Measurements from ENCODE around the gene TMEM231. TPM values are rescaled to one million over a fixed set of nuclear protein-coding genes. Genes with fewer than 3 reads are reported as not detected.
"Not testable (repeated sequence)": the region's sequence is repeated elsewhere in the genome, so short reads cannot be mapped to it uniquely, and the experiment has no call there.

The TMEM231 gene
- total RNA-seq, 1 donor from 2014 or later: 12.5 TPM

DNA sequence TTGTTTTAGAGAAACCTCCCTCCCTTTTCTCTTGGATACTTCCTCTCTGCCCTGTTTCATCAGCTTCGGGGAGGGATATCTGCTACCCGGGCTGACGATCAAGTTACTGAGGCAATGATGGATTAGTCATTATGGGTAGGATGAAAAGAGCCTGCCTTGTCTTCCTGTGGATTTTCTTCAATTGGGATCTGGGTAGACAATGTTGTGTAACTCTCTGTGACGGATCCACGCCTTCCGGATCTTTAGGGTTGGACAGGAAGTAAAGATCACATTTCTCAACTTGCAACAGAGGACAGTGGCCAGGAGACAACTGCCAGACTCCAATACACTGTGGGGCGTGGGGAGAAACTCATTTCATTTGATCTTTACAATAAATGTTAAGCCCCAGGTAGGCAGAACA lies 49.5 kb downstream of the TMEM231 start:
- H3K4me3 ChIP-seq (ENCODE audit: low read depth, low read length): no peak overlapping the region
- TF ChIP-seq, protein P1, sequence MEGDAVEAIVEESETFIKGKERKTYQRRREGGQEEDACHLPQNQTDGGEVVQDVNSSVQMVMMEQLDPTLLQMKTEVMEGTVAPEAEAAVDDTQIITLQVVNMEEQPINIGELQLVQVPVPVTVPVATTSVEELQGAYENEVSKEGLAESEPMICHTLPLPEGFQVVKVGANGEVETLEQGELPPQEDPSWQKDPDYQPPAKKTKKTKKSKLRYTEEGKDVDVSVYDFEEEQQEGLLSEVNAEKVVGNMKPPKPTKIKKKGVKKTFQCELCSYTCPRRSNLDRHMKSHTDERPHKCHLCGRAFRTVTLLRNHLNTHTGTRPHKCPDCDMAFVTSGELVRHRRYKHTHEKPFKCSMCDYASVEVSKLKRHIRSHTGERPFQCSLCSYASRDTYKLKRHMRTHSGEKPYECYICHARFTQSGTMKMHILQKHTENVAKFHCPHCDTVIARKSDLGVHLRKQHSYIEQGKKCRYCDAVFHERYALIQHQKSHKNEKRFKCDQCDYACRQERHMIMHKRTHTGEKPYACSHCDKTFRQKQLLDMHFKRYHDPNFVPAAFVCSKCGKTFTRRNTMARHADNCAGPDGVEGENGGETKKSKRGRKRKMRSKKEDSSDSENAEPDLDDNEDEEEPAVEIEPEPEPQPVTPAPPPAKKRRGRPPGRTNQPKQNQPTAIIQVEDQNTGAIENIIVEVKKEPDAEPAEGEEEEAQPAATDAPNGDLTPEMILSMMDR (conservative IDR thresholded peaks at IDR 0.05; ENCODE audit: low read depth, low read length): no peak
- peak; percentile 67 for DNase-seq (ENCODE audit: low read depth)

DNA sequence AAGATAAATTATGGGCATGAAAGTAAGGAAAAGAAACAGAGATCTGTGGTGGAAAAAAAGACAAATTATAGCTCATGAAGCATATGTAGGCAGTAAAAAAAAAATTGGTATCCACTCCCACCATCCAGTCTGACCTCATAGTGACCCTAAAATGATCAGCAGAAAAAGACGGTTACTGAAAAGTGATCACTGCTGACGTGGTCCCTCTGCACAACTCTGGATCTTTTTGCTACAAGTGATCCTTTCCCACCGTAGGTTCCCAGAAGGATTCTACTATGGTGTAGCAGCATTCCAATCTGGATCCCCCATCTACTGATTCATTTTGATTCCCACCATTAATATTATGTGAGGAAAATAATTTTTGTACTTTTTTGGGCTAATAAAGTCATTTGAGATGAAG lies 49.9 kb downstream of the TMEM231 start:
- TF ChIP-seq, protein P1 (conservative IDR thresholded peaks at IDR 0.05; ENCODE audit: low read depth, low read length): no peak
- no peak for DNase-seq (ENCODE audit: low read depth)
- no peak overlapping the region for H3K4me3 ChIP-seq (ENCODE audit: low read depth, low read length)

DNA sequence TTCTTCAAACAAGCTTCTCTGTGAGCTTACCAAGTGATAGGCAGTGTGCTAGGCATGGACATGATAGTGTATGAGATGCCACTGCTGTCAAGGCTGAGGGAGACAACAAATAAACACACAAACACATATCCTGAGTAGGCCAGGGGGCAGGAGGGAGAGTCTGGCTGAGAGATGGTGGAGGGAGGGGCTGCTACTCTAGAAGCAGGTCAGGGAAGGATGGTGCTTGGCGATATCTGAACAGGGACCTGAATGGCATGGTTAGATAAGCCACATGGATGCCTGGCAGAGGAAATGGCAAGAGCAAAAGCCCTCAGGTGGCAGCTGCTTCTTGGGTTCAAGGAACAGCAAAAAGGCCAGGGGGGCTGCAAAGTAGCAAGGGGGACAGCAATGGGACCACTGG lies 52.3 kb downstream of the TMEM231 start:
- DNase-seq (ENCODE audit: low read depth): no peak
- H3K4me3 ChIP-seq (ENCODE audit: low read depth, low read length): no peak overlapping the region
- TF ChIP-seq, protein P1 (conservative IDR thresholded peaks at IDR 0.05; ENCODE audit: low read depth, low read length): no peak

DNA sequence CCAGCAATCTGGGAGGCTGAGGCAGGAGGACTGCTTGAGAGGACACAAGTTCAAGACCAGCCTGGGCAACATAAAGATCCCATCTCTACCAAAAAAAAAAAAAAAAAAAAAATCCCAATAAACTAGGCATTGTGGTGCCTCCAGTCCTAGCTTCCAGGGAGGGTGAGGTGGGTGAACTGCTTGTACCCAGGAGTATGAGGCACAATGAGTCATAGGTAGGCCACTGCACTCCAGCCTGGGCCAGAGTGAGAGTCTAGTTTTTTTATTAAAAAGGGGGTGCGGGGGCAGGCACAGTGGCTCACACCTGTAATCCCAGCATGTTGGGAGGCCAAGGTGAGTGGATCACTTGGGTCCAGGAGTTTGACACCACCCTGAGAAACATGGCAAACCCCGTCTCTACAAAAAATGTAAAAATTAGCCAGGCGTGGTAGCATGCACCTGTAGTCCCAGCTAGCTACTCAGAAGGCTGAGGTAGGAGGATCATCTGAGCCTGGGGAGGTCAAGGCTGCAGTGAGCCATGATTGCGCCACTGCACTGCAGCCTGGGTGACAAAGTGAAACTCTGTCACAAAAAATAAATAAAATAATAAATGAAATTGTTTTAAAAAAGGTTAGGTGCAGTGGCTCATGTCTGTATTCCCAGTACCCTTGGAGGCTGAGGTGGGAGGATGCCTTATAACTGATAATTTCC lies 53.0 kb downstream of the TMEM231 start:
- H3K4me3 ChIP-seq (ENCODE audit: low read depth, low read length): no peak overlapping the region
- DNase-seq (ENCODE audit: low read depth): no peak
- TF ChIP-seq, protein P1 (conservative IDR thresholded peaks at IDR 0.05; ENCODE audit: low read depth, low read length): no peak

DNA sequence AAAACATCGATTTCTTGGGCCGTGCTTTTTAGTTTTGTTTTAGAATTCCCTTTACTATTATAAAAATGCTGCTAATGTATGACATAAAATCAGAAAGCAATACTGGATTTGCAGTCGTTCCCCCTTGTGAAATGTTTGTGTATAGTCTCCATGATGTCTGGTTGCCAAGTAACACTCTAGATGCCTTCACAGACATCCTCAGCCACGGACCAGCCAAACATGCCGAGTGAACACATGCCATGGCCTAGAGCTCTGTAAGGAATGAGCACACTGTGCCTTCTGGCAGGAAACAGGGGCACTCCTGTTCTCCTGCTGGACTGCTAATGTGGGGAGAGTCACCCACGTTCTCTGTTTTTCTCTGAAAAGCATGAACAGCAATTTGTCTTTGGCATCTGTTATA lies 54.2 kb downstream of the TMEM231 start:
- not testable (repeated sequence) for H3K4me3 ChIP-seq (ENCODE audit: low read depth, low read length); DNase-seq (ENCODE audit: low read depth)

DNA sequence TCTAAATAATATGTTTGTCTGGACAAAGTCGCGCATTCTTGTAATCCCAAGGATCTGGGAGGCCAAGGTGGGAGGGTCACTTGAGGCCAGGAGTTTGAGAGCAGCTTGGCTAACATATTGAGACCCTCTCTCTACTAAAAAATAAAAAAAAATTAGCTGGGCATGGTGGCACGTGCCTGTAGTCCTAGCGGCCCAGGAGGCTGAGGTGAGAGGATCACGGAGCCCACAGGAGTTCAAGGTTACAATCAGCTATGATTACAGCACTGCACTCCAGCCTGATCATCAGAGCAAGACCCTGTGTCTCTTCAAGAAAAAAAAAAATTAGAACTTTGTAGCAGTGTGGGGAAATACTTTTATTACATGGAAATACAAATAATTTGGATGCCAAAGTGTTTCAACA lies 54.7 kb downstream of the TMEM231 start:
- DNase-seq (ENCODE audit: low read depth): no peak
- no peak overlapping the region for H3K4me3 ChIP-seq (ENCODE audit: low read depth, low read length)
- TF ChIP-seq, protein P1 (conservative IDR thresholded peaks at IDR 0.05; ENCODE audit: low read depth, low read length): no peak

DNA sequence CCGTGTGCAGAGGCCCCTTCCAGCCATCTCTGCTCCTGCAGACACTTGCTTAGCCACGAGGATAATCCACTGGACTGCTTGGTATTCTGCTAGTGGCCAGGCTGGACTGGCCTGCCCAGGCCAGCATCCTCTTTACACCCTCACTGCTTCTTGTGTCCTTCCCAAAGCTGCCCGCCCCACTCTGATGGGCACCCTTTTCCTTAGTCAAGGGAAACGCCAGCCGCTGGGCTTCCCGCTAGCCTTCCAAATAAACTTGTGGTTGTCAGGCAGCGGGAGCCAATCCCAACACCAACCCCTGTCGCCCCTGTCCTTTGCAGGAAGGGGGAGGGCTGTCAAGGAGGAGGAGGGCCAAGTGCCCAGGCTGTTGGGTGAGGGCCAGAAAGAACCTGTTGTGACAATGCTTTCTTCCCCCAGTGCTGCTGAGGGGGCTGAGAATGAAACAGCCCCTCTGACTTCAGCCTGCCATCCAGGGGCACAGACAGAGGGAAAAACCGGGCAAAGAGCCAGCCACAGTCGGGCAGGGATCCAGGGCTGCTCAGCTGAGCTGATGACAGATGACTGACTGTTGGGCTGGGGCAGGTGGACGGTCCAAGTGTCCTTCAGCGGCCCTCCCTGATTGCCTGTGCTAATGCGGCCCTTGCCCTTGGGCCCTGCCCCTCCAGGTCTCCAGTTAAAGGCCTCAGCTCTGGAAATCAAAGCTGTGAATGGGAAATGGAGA lies 57.3 kb downstream of the TMEM231 start:
- DNase-seq (ENCODE audit: low read depth): not testable (repeated sequence)

DNA sequence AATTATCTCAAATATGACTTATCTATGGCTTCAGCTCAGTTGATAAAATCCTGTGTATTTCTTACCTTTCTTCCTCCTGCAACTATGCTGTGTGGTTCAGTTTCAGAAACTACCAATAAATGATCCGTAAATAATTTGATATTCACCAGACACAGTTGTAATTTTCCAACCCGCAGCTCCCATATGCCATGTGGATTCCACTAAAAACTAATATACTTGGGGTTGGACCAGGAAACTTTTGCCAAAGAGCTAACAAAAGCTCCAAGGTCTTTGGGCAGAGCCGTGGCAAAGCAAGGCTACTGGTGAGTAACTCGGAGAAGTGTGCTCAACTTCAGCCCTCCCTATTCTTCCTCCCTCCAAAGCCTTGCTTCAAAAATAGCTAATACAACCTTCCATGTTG lies 58.5 kb downstream of the TMEM231 start:
- no peak for DNase-seq (ENCODE audit: low read depth)
- TF ChIP-seq, protein P1 (conservative IDR thresholded peaks at IDR 0.05; ENCODE audit: low read depth, low read length): no peak

More for the DNA sequence above, 57.3 kb downstream of the TMEM231 start:
- H3K4me3 ChIP-seq (ENCODE audit: low read depth, low read length): not testable (repeated sequence)

More for the DNA sequence above, 58.5 kb downstream of the TMEM231 start:
- H3K4me3 ChIP-seq (ENCODE audit: low read depth, low read length): no peak overlapping the region

Measured in epithelial cell of proximal tubule (primary cell).